A673 (cell line): ENCODE data around the gene CCDC102B.

Experiments used
- CTCF ChIP-seq: fragments of 300-800, 200-600 bp; sonication (generic); conservative IDR thresholded peaks from 2 replicates; pipeline ENCODE4 v1.5.1; 2017; ENCODE audit warnings: low read depth, mild to moderate bottlenecking, antibody characterized with exemption, low read length, moderate library complexity, mixed read lengths
- EZH2 ChIP-seq: fragments of 200-600 bp; sonication (generic); IDR thresholded peaks from 2 replicates; pipeline ENCODE4 v1.6.1; 2017; ENCODE audit warnings: borderline replicate concordance, low read depth, mild to moderate bottlenecking, mixed read lengths, antibody characterized with exemption, low read length; ENCODE audit not compliant: poor library complexity, severe bottlenecking

GRCh38 chr18:68940039-68940438 is 142.2 kb downstream of the CCDC102B start:
- TF ChIP-seq CTCF (no peak), EZH2 (no peak)
